ENCODE measurements around the gene NAPSA. TPM values are rescaled to one million over a fixed set of nuclear protein-coding genes. Genes with fewer than 3 reads are reported as not detected.

NAPSA gene
- total RNA-seq, 2 donors from 2014 or later: not detected

GRCh38 chr19:50409347-50409746, 43.9 kb upstream of the NAPSA start:
- TF ChIP-seq CTCF (IDR thresholded peaks at IDR 0.05): no peak
- peaks cover 15% of the 10 kb centered on the region for H3K36me3 ChIP-seq
- H3K27me3 ChIP-seq (replicated peaks; ENCODE audit: insufficient read depth): no peaks in the 10 kb centered on the region
- H3K4me1 ChIP-seq (ENCODE audit: control insufficient read depth in 1 of 2, low read depth in 2 of 2): no peaks in the 10 kb centered on the region
- no peak for DNase-seq (ENCODE audit: low spot score)
- no peak overlapping the region for H3K27ac ChIP-seq
- no peak overlapping the region for H3K4me3 ChIP-seq
- H3K9me3 ChIP-seq: no peaks in the 10 kb centered on the region
- ATAC-seq (ENCODE audit: insufficient number of reproducible peaks, low FRiP score, low read depth): no peak

GRCh38 chr19:50406829-50407228, 41.4 kb upstream of the NAPSA start:
- DNase-seq (ENCODE audit: low spot score) (no peak), ATAC-seq (ENCODE audit: insufficient number of reproducible peaks, low FRiP score, low read depth) (no peak)
- Histone ChIP-seq H3K4me3 (no peak overlapping the region), H3K4me1 (ENCODE audit: control insufficient read depth in 1 of 2, low read depth in 2 of 2) (no peaks in the 10 kb centered on the region), H3K36me3 (peaks cover 21% of the 10 kb centered on the region), H3K9me3 (no peaks in the 10 kb centered on the region), H3K27me3 (replicated peaks; ENCODE audit: insufficient read depth) (no peaks in the 10 kb centered on the region), H3K27ac (no peak overlapping the region)
- TF ChIP-seq CTCF (IDR thresholded peaks at IDR 0.05): no peak

GRCh38 chr19:50406156-50406820, 40.8 kb upstream of the NAPSA start:
- Histone ChIP-seq H3K27me3 (replicated peaks; ENCODE audit: insufficient read depth) (no peaks in the 10 kb centered on the region), H3K4me1 (ENCODE audit: control insufficient read depth in 1 of 2, low read depth in 2 of 2) (no peaks in the 10 kb centered on the region), H3K4me3 (no peak overlapping the region), H3K27ac (no peak overlapping the region), H3K9me3 (no peaks in the 10 kb centered on the region), H3K36me3 (peaks cover 21% of the 10 kb centered on the region)
- TF ChIP-seq CTCF (IDR thresholded peaks at IDR 0.05): no peak
- ATAC-seq (ENCODE audit: insufficient number of reproducible peaks, low FRiP score, low read depth): no peak
- no peak for DNase-seq (ENCODE audit: low spot score)

GRCh38 chr19:50402544-50403301, 37.3 kb upstream of the NAPSA start:
- H3K4me3 ChIP-seq: no peak overlapping the region
- no peaks in the 10 kb centered on the region for H3K9me3 ChIP-seq
- H3K27me3 ChIP-seq (replicated peaks; ENCODE audit: insufficient read depth): no peaks in the 10 kb centered on the region
- ATAC-seq (ENCODE audit: insufficient number of reproducible peaks, low FRiP score, low read depth): no peak
- DNase-seq (ENCODE audit: low spot score): no peak
- TF ChIP-seq CTCF (IDR thresholded peaks at IDR 0.05): no peak
- H3K4me1 ChIP-seq (ENCODE audit: control insufficient read depth in 1 of 2, low read depth in 2 of 2): no peaks in the 10 kb centered on the region
- peaks cover 6% of the 10 kb centered on the region for H3K36me3 ChIP-seq
- H3K27ac ChIP-seq: no peak overlapping the region

GRCh38 chr19:50401605-50402450, 36.4 kb upstream of the NAPSA start:
- H3K36me3 ChIP-seq: peaks cover 6% of the 10 kb centered on the region

More at GRCh38 chr19:50401605-50402450, 36.4 kb upstream of the NAPSA start:
- Histone ChIP-seq H3K4me1 (ENCODE audit: control insufficient read depth in 1 of 2, low read depth in 2 of 2) (no peaks in the 10 kb centered on the region), H3K27ac (no peak overlapping the region), H3K9me3 (no peaks in the 10 kb centered on the region), H3K27me3 (replicated peaks; ENCODE audit: insufficient read depth) (no peaks in the 10 kb centered on the region), H3K4me3 (no peak overlapping the region)
- ATAC-seq (ENCODE audit: insufficient number of reproducible peaks, low FRiP score, low read depth) (no peak), DNase-seq (ENCODE audit: low spot score) (no peak)
- no peak for TF ChIP-seq CTCF (IDR thresholded peaks at IDR 0.05)

Measured in thoracic aorta (tissue), 2 donors.